Measurements from ENCODE around the gene PRR5L.

Gene PRR5L

DNA sequence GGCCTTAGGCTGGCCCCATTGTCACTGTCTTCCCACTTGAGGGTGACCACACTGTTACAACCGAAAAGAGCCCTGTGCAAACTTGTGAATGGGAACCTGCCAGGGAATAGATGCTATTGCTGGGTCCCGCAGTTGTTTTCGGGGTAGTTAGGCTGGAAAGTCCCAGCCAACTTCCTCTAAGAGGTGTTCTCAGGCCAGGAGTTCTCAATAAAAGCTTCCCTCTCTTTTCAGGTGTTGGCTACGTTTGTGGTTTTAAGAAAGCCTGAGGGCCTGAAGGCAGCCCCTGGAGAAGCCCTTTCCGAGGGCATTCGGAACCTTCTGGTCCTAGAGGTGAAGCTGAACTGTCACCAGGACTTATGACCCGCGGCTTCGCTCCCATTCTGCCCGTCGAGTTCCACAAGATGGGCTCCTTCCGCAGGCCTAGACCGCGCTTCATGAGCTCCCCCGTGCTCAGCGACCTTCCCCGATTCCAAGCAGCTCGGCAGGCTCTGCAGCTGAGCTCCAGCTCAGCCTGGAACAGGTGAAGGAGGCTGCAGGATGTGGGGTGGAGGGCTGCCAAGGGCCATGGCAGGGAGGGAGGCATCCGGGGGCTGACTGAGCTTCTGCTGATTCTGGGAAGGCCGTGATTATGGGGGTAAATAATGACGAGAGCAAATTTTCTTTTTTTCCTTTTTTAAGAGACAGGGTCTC lies 104.8 kb downstream of the PRR5L start:
- no peak for DNase-seq (ENCODE audit: low spot score)

DNA sequence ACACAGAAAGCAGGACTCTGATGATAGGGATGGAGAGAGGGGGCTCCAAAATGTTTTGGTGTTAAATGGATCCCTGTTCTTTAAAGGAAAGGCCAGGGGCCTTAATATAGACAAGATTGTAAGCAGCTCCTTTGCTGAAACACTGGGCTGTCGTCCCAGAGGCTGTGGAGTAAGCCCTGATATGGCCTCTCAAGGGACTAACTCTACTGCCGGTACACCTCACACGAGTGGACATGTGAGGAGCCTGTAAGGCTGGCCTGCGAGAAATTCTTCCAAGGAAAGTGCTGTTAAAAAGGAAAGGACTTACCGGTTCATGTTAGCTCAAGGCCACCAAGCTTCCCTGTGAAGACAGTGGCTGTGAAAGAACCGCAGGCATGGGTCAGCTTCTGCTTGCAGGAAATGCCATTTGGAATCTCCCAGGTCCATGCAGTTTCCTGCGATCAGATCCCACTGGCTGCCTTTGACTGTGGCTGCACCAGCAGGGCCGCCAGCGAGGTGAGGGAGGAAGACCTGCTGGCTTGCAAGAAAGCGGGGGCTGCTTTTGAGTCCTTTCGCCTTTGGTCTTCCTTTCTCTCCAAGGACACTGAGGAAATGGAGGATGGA lies 106.6 kb downstream of the PRR5L start:
- DNase-seq (ENCODE audit: low spot score) = no peak

DNA sequence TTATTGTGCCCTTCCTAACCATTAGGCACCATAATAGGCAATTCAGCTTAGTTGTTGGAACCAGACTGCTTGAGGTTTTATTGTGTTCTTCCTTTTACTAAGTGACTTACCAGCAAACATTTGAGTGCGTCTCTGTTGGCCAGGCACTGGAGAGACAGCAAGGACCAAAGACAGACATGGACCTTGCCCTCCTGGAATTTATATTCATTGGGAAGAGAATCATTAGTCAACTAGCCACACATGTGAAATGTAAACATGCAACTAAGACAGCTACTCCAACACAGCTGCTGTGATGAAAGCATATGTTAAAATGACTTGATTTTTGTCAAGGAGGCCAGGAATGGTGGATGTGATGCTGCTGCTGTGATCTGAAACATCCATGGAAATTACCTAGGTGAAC lies 107.6 kb downstream of the PRR5L start:
- no peak for DNase-seq (ENCODE audit: low spot score)

DNA sequence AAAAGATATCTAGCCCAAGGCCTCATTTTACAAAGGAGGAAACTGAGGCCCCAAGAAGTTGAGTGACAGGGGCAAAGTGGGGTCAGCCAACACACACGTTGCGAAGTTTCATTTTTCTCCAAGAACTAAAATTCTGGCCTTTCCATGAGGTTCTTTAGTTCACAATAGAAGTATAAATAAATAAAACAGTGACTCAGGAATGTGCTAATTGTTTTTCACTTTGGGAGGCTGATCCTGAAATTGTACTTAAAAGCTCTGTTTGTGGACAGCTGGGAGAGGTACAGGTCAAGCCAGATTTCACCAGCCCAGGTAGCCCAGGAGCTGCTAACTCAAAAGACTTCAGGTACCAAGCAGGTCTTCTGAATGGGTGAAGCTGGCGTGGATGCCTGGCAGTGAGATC lies 108.7 kb downstream of the PRR5L start:
- DNase-seq (ENCODE audit: low spot score) = no peak

DNA sequence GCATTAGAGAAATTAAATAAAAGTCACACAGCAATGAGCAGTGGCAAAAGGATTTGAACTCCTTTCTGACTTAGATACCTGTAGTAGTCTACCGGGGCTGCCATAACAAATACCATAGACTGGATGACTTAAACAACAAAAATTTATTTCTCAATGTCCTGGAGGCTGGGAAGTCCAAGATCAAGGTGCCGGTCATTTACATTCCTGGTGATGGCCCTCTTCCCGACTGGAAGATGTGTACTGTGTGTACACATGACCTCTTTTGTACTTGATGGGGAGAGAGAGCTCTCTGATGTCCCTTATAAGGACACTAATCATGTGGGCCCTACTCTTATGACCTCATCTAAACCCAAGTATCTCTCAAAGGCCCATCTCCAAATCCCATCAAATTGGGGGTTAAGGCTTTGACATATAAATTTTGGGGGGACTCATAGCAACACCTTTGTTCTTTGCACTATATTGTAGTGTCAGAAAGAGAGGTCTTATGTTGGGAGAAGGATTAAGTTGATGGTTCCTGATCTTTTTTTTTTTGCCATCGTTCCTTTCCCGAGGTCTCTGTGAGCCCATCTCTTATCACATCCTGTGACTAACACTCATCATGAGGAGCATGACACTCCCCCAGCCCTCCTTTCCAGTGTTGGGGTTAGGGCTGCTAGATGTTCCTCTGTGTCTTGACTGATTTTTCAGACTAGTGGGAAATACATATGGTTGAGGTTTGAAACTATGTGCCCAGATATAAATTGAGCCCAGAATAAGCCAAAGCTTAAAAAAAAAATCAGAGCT lies 109.7 kb downstream of the PRR5L start:
- no peak for DNase-seq (ENCODE audit: low spot score)

DNA sequence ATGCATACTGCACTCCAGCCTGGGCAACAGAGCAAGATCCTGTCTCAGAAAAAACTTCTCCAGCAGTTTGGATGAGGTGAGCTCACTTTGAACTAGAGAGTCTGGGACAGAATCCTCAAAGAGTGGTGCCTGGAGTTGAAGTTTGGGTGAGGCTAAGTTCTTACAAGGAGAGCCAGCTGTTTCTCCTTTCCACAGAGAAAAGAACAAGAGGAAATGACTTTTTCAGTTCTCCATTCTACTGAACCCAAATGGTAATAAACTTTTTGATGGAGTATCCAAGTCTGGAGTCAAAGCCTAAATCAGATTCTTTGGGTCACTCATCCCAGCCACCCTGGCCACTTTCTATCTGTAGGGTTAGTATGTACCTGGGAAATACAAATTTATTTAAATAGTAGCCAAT lies 111.3 kb downstream of the PRR5L start:
- DNase-seq (ENCODE audit: low spot score) = no peak

DNA sequence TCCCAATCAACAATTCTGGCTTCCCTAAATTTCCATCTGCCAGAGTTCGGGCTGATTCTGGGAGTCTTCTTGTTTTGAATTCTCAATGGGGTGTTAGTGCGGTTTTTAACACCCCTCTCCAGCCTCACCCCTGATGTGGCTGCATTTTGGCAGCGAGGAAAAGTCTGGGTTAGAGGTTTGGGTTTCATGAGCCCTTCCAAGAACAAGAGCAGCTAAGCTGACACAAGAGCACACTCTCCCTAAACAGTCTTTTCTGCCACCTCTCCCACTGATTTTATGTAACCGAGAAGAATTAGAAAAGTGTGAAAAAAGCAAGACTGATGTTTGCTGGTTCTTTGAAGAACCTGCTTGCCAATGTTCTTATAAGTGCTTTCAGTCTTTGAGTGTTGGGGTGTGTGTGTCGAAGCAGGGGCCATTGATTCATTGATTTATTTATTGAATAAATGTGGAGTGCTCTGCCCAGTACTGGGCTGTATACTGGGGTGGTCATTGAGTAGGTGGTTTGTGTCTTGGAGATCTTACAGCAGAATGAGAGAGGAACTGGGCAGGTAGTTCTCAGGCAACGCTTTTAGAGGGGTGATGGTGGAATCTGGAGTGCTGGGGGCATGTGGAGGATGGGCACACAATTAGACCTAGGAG lies 112.5 kb downstream of the PRR5L start:
- DNase-seq (ENCODE audit: low spot score) = no peak

DNA sequence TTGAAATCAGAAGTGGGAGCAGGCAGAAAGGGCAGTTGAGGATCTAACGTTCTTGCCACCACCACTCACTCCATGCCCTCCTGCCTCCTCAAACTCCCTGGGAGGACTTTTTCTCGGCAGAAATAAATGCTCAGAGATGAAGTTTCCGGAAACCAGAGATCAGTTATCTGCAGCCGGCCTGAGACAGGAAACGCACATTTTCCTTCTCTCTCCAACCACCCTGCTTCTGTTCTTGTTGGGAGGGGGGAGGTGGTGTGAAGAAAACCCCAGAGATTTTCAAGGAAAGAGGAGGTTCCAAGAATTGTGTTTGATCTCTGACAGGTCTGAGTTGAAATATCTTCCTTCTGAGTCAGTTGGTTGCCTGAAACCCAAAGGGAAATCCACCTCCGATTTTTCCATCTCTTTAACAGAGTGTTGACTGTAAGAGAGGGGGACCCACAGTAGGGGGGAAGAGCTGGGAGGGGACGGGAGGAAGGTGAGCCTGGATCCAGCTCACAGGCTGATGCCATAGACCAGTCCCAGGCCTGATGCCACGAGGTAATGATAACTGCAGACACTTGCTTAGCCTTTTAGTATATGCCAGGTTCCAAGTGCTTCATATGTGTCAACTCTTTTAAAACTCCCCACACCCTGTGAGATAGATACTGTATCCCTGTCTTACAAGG lies 113.2 kb downstream of the PRR5L start:
- DNase-seq (ENCODE audit: low spot score) = no peak

DNA sequence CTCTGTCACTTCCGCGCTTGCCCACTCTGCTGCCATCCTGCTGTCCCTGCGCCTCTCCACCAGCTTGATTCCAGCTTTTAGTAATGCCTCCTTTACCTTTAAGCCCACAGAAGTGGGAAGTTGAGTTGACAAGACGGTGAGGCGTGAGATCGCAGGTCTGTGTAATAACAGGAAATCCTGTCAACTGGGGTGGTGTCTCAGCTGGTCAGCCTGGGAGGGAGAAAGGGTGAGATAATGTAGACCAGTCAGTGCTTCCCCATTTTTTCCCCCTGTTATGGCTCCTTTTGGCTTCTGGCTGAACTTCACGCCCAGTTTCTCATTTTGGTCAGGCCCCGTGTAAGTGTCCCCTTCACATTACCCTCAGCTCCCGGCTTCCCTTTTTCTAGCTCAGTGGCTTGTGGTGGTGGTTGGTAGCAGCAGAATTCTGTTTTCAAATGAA lies 115.1 kb downstream of the PRR5L start:
- peak; percentile 58 for DNase-seq (ENCODE audit: low spot score)

DNA sequence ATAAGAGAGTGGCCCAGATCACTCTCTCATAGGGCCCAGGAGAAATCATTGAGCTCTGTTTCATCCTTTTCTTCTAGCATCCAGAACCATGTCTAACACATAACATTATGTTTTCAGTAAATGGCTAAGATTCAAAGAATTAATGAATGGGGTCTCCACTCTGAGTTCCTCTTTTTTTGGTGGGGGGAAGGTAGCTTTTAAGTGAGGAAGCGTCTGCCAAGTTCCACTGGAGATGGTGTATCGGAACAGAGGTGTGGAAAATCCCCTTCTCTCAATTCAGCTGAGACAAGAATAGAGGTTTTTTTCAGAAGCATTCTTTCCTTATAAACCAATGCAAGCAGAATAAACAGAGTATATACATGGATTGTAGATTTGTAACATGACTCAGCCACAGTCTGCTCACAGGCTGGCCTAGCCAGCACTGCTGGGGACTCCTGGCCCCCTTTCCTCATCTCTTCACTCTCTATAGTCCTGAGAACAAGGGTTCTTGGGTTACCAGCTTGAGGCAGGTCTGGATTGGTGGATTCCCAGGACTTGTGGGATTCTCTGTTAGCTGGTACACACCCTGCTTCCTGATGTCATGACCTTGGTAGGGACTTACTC lies 116.8 kb downstream of the PRR5L start:
- DNase-seq (ENCODE audit: low spot score) = no peak

DNA sequence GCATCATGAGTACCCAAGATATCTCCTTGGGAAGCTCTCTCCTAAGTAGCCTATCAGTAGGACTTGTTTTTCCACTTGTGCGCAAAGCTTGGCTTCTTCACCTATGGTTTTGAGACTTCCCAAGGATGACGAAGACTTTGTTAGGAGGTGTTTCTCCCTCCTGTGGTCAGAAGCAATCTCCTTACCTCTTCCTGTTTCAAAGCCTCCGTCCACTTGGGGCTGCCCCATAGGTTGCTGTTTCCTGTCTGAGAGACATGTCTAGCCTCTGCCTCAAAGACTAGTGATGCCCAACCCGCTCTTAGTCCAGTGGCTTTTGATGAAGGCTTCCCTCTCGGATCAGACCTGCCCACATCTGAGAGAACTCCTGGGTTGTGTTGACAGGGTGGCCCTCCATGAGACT lies 121.1 kb downstream of the PRR5L start:
- DNase-seq (ENCODE audit: low spot score) = no peak

DNA sequence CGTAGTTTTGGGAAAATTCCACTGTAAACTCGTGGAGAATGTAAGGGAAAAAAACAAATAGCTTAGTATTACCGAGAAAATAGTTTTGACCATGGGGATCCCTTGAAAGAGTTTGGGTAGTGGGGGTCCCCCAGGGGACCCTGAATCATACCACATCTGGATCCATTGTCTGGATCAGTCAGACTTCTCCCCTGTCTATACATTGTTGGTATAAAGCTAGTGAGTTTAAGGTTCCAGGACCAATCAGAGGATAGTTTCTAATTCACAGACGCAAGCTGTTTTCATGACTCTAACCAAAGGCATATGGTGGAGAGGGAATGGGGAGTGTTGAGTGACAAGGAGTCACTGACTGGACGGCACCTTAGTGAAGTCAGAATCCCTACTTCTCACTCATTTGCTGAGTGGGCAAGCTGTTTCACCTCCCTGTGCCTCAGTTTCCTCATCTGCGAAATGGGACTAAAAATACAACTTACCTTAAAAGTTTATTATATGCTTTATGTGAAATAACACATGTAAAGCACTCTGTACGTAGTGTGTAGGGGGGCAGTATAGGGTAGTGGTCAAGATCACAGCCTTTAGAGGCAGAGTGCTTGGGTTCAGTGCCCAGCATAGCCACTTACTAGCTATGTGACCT lies 123.8 kb downstream of the PRR5L start:
- DNase-seq (ENCODE audit: low spot score) = no peak

DNA sequence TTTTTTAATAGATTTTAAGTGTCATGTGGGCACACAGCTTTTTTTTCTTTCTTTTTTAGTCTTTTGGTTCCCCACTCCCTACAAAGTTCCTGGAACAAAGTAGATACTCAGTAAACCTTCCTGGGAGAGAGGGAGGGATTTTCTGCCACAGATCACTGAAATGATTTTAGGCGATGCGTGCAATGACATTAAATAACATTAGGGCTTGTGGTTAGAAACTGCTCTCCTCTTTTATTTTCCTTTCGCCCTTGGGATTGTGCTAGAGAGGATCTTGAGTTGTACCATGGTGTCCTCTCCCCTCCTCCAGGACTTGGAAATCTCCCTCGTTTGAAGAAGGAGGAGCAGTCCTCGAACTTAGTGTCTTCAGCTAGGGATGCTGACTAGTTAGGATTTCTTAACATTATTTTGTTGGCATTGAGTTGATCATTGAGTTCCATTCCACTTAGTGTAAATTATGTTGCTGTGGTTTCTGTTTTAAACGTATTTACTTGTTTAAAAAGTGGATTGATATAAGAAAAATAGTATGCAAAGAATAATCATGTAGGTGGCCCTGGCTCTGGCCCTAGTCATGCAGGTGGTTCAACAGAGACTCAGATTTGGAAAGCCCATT lies 125.6 kb downstream of the PRR5L start:
- DNase-seq (ENCODE audit: low spot score) = no peak

DNA sequence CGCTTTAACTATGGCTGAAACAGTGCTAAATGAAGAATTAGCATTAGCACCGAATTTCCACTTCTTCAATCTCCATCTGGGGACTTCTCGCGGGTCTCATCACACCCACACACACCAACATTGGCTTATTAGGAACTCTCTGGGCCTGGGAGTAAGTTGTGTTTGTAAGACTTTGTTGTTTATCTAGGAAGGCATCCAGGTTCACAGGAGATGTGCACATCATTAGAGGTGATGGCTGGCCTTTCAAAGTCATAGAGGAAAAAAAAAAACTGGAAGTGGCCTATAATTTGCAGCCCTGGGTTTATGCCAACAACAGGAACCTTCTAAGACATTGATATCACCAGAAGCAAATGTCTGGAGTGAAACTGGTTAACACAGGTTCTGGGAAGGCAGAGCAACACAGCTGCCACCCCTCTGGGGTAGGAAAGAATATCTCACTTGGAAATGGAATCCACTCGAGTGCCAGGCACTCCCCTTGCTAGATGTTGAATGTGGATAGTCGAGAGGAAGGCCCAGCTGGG lies 129.5 kb downstream of the PRR5L start:
- DNase-seq (ENCODE audit: low spot score) = no peak

DNA sequence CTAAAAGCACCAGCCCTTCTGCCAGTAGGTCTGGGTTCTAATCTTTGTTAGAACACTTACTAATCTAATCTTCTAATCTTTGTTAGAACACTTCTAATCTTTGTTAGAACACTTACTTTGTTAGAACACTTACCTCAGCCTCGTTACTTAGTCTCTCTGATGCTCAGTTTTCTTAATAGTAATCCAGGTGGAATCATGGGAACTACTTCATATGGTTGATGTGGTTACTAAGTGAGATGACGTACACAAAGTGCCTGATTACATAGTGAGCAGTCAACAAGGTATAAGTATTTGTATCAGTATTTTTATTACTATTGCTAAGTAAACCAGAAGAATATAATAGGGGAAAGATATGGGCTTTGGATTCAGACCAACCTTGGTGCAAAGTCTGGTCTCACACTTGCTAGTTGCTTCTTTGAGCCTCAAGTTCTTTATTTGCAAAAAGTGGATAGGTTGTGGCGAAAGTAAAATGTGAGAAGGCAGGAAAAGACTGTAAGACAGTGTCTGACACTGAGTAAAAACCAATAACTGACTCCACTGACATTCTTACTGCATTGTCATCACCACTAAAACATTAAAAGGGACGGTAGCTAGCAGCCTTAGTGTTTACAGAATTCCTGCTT lies 130.2 kb downstream of the PRR5L start:
- no peak for DNase-seq (ENCODE audit: low spot score)

DNA sequence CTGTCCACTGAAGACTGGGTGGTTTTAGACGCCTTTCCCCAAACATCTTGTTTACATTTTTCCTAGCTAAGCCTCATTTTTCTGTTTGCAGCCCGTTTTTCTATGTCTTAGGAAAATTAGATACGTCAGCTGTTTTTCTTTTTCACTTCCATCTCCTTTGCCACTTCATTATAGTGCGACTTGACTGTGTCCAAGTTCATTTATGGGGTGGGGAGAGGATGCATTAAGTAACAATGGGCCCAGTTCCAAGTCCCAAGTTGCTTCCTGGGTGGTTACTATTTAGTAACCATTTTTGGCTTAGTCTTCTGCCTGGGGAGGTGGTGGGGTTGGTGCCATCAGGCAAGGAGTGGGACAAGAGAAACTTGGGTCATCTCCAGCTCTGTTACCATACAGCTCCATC lies 131.0 kb downstream of the PRR5L start:
- no peak for DNase-seq (ENCODE audit: low spot score)

DNA sequence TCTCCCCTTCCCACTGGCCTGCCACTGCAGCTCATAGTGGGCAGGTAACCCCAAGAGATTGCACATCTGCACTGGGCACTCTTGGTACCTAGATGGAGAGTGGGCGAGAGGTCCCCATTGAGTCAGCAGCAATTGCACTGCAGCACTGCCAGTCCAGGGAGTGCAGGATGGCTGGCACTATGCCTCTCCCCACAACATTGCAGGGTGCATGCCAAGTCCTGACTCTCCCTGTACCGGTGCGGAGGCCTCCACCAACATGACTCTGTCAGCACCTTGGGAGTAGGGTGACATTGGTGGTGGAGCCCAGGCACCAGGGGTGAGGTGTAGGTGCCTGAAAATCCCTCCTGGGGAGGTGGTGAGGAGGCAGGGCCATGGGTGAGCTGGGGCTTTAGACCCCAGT lies 131.8 kb downstream of the PRR5L start:
- no peak for DNase-seq (ENCODE audit: low spot score)

DNA sequence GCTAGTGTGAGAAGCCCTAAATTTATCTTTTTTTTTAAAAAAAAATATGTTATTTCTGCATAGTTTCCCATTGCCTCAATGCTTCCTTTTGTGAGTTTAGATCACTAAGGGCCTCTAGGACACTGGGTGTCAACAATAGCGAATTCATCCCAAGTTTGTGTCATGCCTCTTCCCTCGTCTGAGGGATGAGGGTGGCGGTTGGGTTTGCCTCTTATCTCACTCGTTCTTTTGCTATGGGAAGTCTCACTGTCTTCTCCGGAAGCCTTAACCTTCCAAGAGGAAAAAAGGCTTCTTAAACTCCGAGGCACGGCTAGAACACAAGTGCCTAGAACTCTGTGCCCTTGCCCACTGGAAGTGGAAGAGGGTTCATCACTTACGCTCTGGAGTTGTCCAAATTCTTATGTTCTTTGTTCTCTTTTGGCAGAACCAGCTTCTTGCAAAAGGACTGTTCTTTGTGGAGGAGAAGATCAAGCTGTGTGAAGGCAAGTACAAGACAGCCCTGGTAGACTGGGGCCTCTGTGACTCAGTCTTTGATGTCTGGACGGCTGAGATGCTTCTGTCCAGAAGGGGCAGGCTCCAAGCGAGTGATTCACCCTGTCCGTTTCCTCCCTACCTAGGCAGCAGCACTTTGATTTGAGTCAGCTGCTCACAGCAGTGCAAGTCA lies 135.5 kb downstream of the PRR5L start:
- peak; percentile 74 for DNase-seq (ENCODE audit: low spot score)

DNA sequence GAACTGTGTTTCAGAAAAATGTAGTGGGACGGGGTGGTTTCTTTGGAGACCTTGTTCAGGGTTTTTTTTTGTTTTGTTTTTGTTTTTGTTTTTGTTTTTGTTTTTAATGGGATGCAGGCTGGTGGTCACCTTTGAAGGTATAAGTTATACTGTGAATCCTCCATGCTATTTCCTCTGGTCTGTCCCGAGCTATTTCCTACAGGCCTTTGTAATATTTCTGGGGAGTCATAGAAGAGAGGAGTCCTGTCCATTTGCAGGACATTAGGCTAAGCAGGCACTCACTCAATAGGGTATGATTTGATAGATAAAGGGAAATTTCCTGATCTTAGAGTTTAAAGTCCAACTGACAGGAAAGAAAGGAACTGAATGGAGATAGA lies 136.0 kb downstream of the PRR5L start:
- no peak for DNase-seq (ENCODE audit: low spot score)

DNA sequence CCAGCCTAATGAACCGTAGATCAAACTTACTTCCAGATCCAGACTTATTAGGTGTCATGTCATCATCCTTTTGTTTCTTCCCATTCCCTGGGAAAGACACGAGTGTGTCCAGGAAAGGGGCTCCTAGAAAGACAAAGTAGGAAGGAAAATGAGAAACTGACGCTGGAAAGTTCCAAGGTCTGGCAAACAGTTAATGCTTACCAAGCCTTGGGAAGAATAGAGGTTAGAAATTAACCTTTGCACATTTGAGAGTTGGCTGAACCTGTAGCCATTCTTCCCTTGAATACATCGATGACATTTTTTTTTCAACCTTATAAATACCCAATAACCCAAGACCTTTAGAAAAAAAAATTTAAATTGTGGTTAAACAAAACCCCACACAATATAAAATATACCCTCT lies 136.7 kb downstream of the PRR5L start:
- no peak for DNase-seq (ENCODE audit: low spot score)

Measured in pons (tissue), 1 donor.